Upper lobe of left lung (tissue), 6 donors: ENCODE results near the gene GRIK5. TPM values are rescaled to one million over a fixed set of nuclear protein-coding genes. Genes with fewer than 3 reads are reported as not detected.

Experiments
- ATAC-seq, 2 donors: fragments of 200-7000 bp; cut with Tn5 transposase; one replicate each; pipeline ENCODE4 v1.9.1; 2022; ENCODE audit warnings: mild to moderate bottlenecking in 2 of 2, moderate library complexity in 2 of 2; ENCODE audit not compliant: low FRiP score in 2 of 2
- DNase-seq, 2 donors: peaks; one replicate each; pipeline ENCODE4 v3.0.0-alpha.2; 2019 to 2020
- H3K27ac ChIP-seq, 4 donors: fragments of 200-600 bp; sonication (generic); one replicate each; pipeline ENCODE4 v1.5.1; 2016 to 2019
- H3K27me3 ChIP-seq, 4 donors: fragments of 200-600 bp; sonication (generic); one replicate each; pipeline ENCODE4 v1.5.1; 2017 to 2019
- H3K36me3 ChIP-seq, 4 donors: fragments of 200-600 bp; sonication (generic); one replicate each; pipeline ENCODE4 v1.5.1; 2016 to 2019
- H3K4me1 ChIP-seq, 4 donors: fragments of 200-600 bp; sonication (generic); one replicate each; pipeline ENCODE4 v1.5.1; 2018 to 2019
- H3K4me3 ChIP-seq, 4 donors: fragments of 200-600 bp; sonication (generic); one replicate each; pipeline ENCODE4 v1.5.1; 2017 to 2019; ENCODE audit warnings: mild to moderate bottlenecking in 2 of 4, moderate library complexity in 1 of 4
- H3K9me3 ChIP-seq, 4 donors: fragments of 200-600 bp; sonication (generic); one replicate each; pipeline ENCODE4 v1.5.1; 2018 to 2019
- EP300 ChIP-seq, 4 donors: sonication (generic); formaldehyde crosslinking; IDR thresholded peaks; one replicate each; pipeline ENCODE4 v1.5.1; 2017; ENCODE audit warnings: antibody characterized with exemption in 4 of 4, control low read depth in 2 of 4
- POLR2A ChIP-seq, 4 donors: fragments of 450-650 bp; IDR thresholded peaks; one replicate each; pipeline ENCODE4 v1.5.1; 2016 to 2017; ENCODE audit warnings: antibody characterized with exemption in 4 of 4, mild to moderate bottlenecking in 2 of 4
- POLR2AphosphoS5 ChIP-seq, 2 donors: sonication (generic); formaldehyde crosslinking; IDR thresholded peaks; one replicate each; pipeline ENCODE4 v1.5.1; 2017; ENCODE audit warnings: antibody characterized with exemption in 2 of 2
- WGBS, 2 donors: methylation state at CpG; one replicate each; pipeline ENCODE4 v1.1.5; 2017 to 2018; 5-methylcytosine and 5-hydroxymethylcytosine counted together
- total RNA-seq, 6 donors: library from RNA; depleted of rRNA in 4 of 6; stranded (reverse); fragments of >200 nt in 4 of 6; gene quantifications; one replicate each; pipeline versions ENCODE4 v1.1.0 to v1.2.1, GENCODE V29; 2016 to 2021
- TF ChIP-seq, protein P1 (sequence below), 6 experiments: fragments of 450-650 bp in 4 of 6; fragments of 200-600 bp in 2 of 6; sonication (generic) in 2 of 6; IDR thresholded peaks; one replicate each; pipeline ENCODE4 v1.5.1; 2016 to 2019; ENCODE audit warnings: antibody characterized with exemption in 6 of 6
- donor health status: DM: no; HTN: no; CAD: no; lungs with moderate emphysema.
- donor health status: DM: no; HTN: yes; CAD: no; lungs with severe emphysema.

GRIK5 gene
- total RNA-seq, 6 donors from 2014 or later: 0.15 to 2.7 (median 0.54) TPM; not detected in 1

DNA sequence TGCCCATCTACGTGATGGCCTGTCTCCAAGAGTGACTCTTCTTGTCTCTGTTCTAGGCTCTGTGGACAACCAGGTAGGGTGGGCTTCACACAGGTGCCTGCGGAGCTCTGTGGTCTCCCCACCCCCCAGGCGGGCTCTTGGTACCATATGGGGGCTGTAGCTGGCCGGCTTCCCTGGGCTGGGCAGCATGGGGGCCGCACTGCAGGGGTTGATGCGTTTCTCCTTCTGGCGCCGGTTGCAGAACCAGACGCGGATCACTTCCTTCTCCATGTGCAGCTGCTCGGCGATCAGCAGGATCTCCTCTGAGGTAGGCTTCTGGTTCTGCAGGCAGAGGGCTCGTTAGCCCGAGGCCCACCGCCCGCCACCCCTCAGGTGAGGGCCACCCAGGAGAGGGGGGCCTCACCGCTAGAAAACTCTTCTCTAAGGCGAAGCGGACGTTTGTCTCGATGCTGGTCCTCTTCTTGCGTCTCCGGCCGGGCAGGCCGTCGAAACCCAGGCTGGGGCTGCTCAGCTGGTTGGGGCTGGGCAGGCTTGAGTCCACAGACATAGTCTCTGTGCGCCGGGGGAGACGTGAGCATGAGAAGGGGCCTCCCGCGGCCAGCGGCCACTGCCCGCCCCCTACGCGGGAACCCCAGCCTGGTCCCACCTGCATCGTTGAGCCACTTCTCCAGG is 25.3 kb upstream of the GRIK5 start:
- ATAC-seq: no peak

DNA sequence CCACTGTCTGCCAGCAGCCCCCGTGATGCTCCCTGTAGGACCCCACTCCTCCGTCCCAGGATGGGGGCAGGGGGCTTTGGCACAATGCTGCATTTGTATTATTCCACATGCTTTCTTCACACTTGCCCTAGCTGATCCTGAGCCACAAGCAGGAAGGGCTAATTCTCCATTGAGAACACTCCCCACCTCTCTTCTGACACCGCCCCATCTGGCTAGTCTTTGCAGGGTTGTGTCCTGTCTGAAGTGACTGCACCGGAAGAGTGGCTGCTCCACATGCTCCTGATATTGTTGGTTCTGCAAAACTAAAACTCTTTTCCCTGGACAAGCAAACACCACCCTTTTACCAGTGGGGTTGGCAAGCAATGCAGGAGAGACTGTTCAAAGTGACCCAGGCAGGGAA is 23.9 kb upstream of the GRIK5 start:
- WGBS, 2 donors: 67 to 84% methylated on average over 3 to 4 of the region's 4 CpGs
- DNase-seq (no peak), ATAC-seq (no peak)
- H3K9me3 ChIP-seq: no peaks in the 10 kb centered on the region
- no peaks in the 10 kb centered on the region for H3K36me3 ChIP-seq
- TF ChIP-seq, protein P1, sequence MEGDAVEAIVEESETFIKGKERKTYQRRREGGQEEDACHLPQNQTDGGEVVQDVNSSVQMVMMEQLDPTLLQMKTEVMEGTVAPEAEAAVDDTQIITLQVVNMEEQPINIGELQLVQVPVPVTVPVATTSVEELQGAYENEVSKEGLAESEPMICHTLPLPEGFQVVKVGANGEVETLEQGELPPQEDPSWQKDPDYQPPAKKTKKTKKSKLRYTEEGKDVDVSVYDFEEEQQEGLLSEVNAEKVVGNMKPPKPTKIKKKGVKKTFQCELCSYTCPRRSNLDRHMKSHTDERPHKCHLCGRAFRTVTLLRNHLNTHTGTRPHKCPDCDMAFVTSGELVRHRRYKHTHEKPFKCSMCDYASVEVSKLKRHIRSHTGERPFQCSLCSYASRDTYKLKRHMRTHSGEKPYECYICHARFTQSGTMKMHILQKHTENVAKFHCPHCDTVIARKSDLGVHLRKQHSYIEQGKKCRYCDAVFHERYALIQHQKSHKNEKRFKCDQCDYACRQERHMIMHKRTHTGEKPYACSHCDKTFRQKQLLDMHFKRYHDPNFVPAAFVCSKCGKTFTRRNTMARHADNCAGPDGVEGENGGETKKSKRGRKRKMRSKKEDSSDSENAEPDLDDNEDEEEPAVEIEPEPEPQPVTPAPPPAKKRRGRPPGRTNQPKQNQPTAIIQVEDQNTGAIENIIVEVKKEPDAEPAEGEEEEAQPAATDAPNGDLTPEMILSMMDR (IDR thresholded peaks at IDR 0.05): no peak
- TF ChIP-seq POLR2AphosphoS5 (IDR thresholded peaks at IDR 0.05): no peak
- TF ChIP-seq POLR2A (IDR thresholded peaks at IDR 0.05): no peak
- TF ChIP-seq EP300 (IDR thresholded peaks at IDR 0.05): no peak
- H3K27ac ChIP-seq: no peak overlapping the region
- H3K4me3 ChIP-seq: no peak overlapping the region
- peaks cover 0 to 12% (median 1%) of the 10 kb centered on the region in 4 donors for H3K4me1 ChIP-seq
- H3K27me3 ChIP-seq: peaks cover 0 to 3% (median 0%) of the 10 kb centered on the region in 4 donors

More for the DNA sequence above, 25.3 kb upstream of the GRIK5 start:
- WGBS, 2 donors: 87 to 100% methylated on average over 1 to 35 of the region's 36 CpGs
- Histone ChIP-seq H3K9me3 (no peaks in the 10 kb centered on the region), H3K4me3 (no peak overlapping the region), H3K36me3 (no peaks in the 10 kb centered on the region), H3K4me1 (peaks cover 0 to 12% (median 0%) of the 10 kb centered on the region in 4 donors), H3K27me3 (peaks cover 0 to 3% (median 0%) of the 10 kb centered on the region in 4 donors), H3K27ac (no peak overlapping the region)
- no peak for TF ChIP-seq EP300 (IDR thresholded peaks at IDR 0.05)
- TF ChIP-seq POLR2A (IDR thresholded peaks at IDR 0.05): no peak
- TF ChIP-seq, protein P1 (IDR thresholded peaks at IDR 0.05): no peak
- no peak for TF ChIP-seq POLR2AphosphoS5 (IDR thresholded peaks at IDR 0.05)
- peak in 1 of 2 donors; percentile 76 for DNase-seq

DNA sequence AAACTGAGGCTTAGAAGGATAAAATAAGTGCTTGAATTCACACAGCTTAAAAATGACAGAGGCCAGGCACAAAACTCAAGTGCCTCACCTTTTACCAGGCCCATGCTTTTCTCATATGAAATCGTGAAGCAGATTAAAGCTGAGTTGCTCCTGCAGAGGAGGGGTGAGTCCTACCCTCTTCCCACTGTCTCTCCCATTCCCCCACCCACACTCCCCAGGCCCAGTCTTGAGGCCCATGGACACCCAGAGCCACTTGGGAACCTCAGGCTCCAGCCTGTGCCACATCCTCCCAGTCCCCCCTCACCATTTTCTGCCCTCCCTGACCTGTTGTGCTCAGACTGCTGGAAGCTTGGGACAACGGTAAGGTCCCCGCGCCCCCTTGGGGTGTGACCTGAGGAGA is 23.5 kb upstream of the GRIK5 start:
- H3K4me3 ChIP-seq: no peak overlapping the region
- TF ChIP-seq EP300 (IDR thresholded peaks at IDR 0.05) (no peak), POLR2AphosphoS5 (IDR thresholded peaks at IDR 0.05) (no peak), POLR2A (IDR thresholded peaks at IDR 0.05) (no peak)
- TF ChIP-seq, protein P1 (IDR thresholded peaks at IDR 0.05): no peak
- H3K9me3 ChIP-seq: no peaks in the 10 kb centered on the region
- no peak for DNase-seq
- peaks cover 0 to 3% (median 0%) of the 10 kb centered on the region in 4 donors for H3K27me3 ChIP-seq
- H3K27ac ChIP-seq: no peak overlapping the region
- 50 to 70% methylated on average over 1 to 4 of the region's 4 CpGs for WGBS, 2 donors
- H3K36me3 ChIP-seq: no peaks in the 10 kb centered on the region
- ATAC-seq: no peak
- H3K4me1 ChIP-seq: peaks cover 0 to 12% (median 3%) of the 10 kb centered on the region in 4 donors

DNA sequence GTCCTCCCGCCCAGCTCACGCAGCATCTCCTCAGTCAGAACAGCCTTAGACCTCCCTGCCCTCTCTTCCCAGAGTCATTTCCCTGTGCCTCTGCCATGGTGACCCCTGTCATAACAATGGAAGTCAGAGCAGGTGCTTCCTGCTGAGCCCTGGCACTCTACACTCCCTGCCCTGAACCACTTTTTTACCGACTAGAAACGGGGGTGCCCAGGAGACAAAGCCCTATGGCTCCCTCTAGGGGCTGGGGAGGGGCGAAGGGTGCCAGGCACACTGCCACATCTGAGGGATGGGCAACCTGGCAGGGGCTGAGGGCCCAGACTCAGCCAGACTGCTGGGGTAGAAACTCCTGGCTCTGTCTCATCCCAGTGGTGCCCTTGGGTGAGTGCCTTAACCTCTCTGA is 22.3 kb upstream of the GRIK5 start:
- Histone ChIP-seq H3K9me3 (no peaks in the 10 kb centered on the region), H3K27me3 (peaks cover 0 to 3% (median 0%) of the 10 kb centered on the region in 4 donors), H3K4me1 (peaks cover 0 to 12% (median 3%) of the 10 kb centered on the region in 4 donors), H3K4me3 (no peak overlapping the region), H3K36me3 (no peaks in the 10 kb centered on the region), H3K27ac (no peak overlapping the region)
- WGBS, 2 donors: 27 to 38% methylated on average over 5 of the region's 5 CpGs
- ATAC-seq: peak; percentile 13 to 34
- TF ChIP-seq, protein P1 (IDR thresholded peaks at IDR 0.05): peak in 3 of 6 experiments; percentile 8 to 27 (median 16)
- TF ChIP-seq POLR2A (IDR thresholded peaks at IDR 0.05): no peak
- DNase-seq: no peak

DNA sequence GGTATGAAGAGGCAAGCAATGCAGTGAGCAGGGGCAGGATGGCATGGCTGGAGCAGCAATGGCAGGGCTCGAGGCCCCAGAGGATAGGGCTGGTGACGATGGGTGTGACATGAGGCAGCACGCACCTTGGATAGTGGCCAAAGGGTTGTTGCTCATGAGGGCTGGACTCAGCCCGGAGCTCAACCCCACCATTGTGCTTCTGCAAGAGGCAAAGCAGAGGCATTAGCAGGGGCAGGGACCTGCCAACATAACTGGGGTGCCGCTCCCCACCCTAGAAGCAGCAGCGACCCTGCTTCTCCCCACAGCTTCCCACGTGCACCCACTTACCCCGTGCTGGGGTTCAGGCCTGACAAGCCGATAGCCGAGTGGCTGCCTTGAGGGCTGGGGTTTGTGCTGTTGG is 21.7 kb upstream of the GRIK5 start:
- ATAC-seq: no peak
- no peak for TF ChIP-seq POLR2A (IDR thresholded peaks at IDR 0.05)
- TF ChIP-seq, protein P1 (IDR thresholded peaks at IDR 0.05): no peak
- no peak for TF ChIP-seq POLR2AphosphoS5 (IDR thresholded peaks at IDR 0.05)
- no peak for TF ChIP-seq EP300 (IDR thresholded peaks at IDR 0.05)
- no peak for DNase-seq
- Histone ChIP-seq H3K9me3 (no peaks in the 10 kb centered on the region), H3K36me3 (no peaks in the 10 kb centered on the region), H3K4me3 (no peak overlapping the region), H3K27me3 (peaks cover 0 to 3% (median 0%) of the 10 kb centered on the region in 4 donors), H3K4me1 (peaks cover 0 to 12% (median 3%) of the 10 kb centered on the region in 4 donors), H3K27ac (no peak overlapping the region)
- WGBS, 2 donors: 54 to 60% methylated on average over 1 to 9 of the region's 10 CpGs
